D721Med (cell line): ENCODE data around the gene ANO6.

ENCODE experiments used
- DNase-seq: peaks from one replicate; pipeline ENCODE4 v3.0.0; 2011; ENCODE audit warnings: low spot score; ENCODE audit not compliant: insufficient read length
- FAIRE-seq: peaks from 2 replicates; lab custom pipeline; 2011; peaks lifted over from hg19 to GRCh38; lab: Jason Lieb, UNC
- TF ChIP-seq, protein P1 (sequence below): IDR thresholded peaks from 2 replicates; pipeline ENCODE4 v1.5.1; 2012; ENCODE audit warnings: mild to moderate bottlenecking, control low read depth; ENCODE audit not compliant: insufficient read depth; ENCODE audit errors: missing control alignments

ANO6 gene

GRCh38 chr12:45200491-45201043, 15.3 kb upstream of the ANO6 start:
- TF ChIP-seq, protein P1, sequence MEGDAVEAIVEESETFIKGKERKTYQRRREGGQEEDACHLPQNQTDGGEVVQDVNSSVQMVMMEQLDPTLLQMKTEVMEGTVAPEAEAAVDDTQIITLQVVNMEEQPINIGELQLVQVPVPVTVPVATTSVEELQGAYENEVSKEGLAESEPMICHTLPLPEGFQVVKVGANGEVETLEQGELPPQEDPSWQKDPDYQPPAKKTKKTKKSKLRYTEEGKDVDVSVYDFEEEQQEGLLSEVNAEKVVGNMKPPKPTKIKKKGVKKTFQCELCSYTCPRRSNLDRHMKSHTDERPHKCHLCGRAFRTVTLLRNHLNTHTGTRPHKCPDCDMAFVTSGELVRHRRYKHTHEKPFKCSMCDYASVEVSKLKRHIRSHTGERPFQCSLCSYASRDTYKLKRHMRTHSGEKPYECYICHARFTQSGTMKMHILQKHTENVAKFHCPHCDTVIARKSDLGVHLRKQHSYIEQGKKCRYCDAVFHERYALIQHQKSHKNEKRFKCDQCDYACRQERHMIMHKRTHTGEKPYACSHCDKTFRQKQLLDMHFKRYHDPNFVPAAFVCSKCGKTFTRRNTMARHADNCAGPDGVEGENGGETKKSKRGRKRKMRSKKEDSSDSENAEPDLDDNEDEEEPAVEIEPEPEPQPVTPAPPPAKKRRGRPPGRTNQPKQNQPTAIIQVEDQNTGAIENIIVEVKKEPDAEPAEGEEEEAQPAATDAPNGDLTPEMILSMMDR, result no peak
- DNase-seq (no peak), FAIRE-seq (no peak)

GRCh38 chr12:45203767-45204166, 12.1 kb upstream of the ANO6 start:
- FAIRE-seq, result no peak
- DNase-seq, result no peak
- TF ChIP-seq, protein P1, result no peak

DNA sequence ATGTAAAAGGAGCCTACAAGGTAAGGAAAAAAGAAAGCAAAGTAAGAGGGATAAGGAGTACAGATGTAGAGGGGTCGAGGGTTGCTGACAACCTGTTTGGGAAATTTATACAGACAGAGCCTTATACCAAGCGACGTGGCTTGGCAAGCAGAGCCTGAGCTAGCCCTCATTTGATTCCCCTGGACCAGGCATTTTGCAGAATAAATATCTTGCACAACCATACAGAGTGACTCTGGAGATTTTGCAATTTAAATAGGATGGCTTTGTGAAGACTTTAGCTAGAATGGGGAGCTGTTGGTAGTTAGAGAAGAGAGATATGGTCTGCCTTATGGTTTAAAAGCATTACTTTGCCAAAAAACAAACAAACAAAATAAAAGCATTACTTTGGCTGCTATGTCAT, 11.1 kb upstream of the ANO6 start:
- TF ChIP-seq, protein P1, result no peak
- FAIRE-seq (no peak), DNase-seq (no peak)

- DNase-seq (no peak), FAIRE-seq (no peak)
- TF ChIP-seq, protein P1, result no peak
These were observed 10.6 kb upstream of the ANO6 start for GRCh38 chr12:45205165-45205825.

DNA sequence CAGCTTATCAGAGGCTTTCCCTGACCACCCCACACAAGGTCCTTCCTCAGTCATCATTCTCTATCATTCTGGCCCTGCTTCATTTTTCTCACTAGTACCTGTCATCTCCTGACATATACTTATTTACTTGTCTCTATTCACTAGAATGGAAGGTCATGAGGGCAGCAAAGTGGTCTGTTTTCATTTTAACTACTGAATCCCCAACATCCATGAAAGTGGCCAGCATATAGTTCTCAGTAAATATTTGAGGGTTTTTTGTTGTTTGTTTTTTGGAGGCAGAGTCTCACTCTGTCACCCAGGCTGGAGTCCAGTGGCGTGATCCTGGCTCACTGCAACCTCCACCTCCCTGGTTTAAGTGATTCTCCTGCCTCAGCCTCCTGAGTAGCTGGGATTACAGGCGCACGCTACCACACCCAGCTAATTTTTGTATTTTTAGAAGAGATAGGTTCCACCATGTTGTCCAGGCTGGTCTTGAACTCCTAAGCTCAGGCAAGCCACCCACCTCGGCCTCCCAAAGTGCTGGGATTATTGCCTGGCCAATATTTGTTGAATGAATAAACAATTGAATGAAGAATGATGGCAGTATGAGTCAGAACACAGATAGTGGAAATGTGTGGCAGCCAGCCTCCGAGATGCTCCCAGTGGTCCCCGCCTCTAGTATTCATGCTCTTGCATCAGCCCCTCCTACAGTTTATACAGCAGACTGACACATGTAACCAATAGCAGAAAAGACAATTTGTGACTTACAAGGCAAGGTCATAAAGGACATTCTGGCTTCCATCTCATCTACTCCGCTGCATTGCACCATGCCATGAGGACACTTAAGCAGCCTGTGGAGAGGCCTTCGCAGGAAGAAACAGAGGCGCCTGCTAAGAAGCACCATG, 7.0 kb upstream of the ANO6 start:
- TF ChIP-seq, protein P1, result no peak
- FAIRE-seq (no peak), DNase-seq (no peak)

DNA sequence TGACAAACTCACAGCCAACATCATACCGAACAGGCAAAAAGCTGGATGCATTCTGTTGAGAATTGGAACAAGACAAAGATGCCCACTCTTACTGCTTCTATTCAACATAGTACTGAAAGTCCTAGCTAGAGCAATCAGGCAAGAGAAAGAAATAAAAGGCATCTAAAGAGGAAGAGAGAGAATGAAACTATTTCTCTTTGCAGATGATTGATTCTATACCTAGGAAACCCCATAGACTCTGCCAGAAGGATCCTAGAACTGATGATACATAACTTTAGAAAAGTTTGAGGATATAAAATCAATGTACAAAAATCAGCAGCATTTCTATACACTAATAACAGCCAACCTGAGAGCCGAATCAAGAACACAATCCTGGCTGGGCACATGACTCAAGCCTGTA, 6.1 kb upstream of the ANO6 start:
- FAIRE-seq (no peak), DNase-seq (no peak)
- TF ChIP-seq, protein P1, result no peak

- DNase-seq (no peak), FAIRE-seq (no peak)
- TF ChIP-seq, protein P1, result no peak
These were observed 3.8 kb upstream of the ANO6 start for GRCh38 chr12:45212064-45212463.
